Effector memory CD4-positive, alpha-beta T cell (primary cell): Measurements from ENCODE around the gene DYNC2LI1.

ENCODE experiments used
- DNase-seq, 3 donors: peaks; one replicate each; pipeline ENCODE4 v3.0.0-alpha.2; 2020
- H3K27ac ChIP-seq: 2 replicates; pipeline ENCODE4 v1.7.0; 2013; ENCODE audit warnings: mild to moderate bottlenecking, low read length, moderate library complexity; ENCODE audit not compliant: insufficient read depth, poor library complexity, severe bottlenecking
- H3K27me3 ChIP-seq: replicated peaks from 2 replicates; pipeline ENCODE4 v1.7.0; 2013; ENCODE audit warnings: mild to moderate bottlenecking, low read length; ENCODE audit not compliant: insufficient read depth, control insufficient read depth, poor library complexity, severe bottlenecking
- H3K36me3 ChIP-seq: 2 replicates; pipeline ENCODE4 v1.7.0; 2013; ENCODE audit warnings: mild to moderate bottlenecking, low read length, moderate library complexity; ENCODE audit not compliant: control insufficient read depth, insufficient read depth
- H3K4me1 ChIP-seq: 2 replicates; pipeline ENCODE4 v1.7.0; 2013; ENCODE audit warnings: low read length, mild to moderate bottlenecking; ENCODE audit not compliant: control insufficient read depth, insufficient read depth, poor library complexity, severe bottlenecking
- H3K4me3 ChIP-seq: 2 replicates; pipeline ENCODE4 v1.7.0; 2013; ENCODE audit warnings: low read length, low read depth, mild to moderate bottlenecking; ENCODE audit not compliant: insufficient read depth, poor library complexity, severe bottlenecking
- H3K9me3 ChIP-seq: 2 replicates; pipeline ENCODE4 v1.7.0; 2013; ENCODE audit warnings: mild to moderate bottlenecking, low read length, moderate library complexity; ENCODE audit not compliant: control insufficient read depth

The DYNC2LI1 gene

DNA sequence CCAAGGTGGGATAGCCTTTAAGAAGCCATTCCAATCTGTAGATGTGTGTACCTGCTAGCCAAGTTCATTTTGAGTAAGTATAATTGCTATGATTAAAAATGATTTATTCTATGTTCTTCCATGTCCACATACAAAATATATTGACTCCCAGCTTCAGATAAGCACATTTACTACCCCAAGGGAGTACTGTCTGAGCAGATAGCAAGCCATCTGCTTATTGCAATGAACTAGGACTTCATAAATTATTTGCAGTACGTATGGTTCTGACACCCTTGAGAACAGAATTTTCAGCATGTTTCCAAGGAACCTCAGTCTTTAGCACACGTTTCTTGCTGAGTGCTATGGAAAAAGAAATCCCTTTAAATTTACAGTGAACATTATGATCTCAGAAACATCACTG, 36.6 kb downstream of the DYNC2LI1 start:
- Histone ChIP-seq H3K27me3 (no peaks in the 10 kb centered on the region), H3K36me3 (no peaks in the 10 kb centered on the region)

DNA sequence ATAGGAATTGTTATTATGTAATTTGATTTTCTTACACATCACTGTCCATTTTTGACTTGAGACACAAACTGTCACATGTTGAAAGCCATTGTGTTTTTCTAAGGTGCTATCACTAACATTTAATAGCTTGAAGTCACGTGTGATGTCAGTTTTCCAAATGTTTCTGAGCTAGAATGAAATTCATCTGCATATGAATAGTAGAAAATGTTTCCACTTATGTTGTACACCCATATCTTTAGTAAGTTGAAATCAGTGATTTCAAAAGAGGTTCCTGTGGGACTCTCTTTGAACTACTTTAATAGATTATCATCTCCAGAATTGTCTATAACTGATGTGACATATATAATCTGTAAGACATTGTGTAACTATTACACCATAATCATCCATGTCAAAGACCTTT, 37.0 kb downstream of the DYNC2LI1 start:
- Histone ChIP-seq H3K4me1 (no peaks in the 10 kb centered on the region), H3K4me3 (no peak overlapping the region), H3K27me3 (no peaks in the 10 kb centered on the region), H3K9me3 (no peaks in the 10 kb centered on the region), H3K27ac (no peak overlapping the region), H3K36me3 (no peaks in the 10 kb centered on the region)
- no peak for DNase-seq

More for the DNA sequence above, 36.6 kb downstream of the DYNC2LI1 start:
- Histone ChIP-seq H3K27ac (no peak overlapping the region), H3K4me1 (no peaks in the 10 kb centered on the region), H3K9me3 (no peaks in the 10 kb centered on the region), H3K4me3 (no peak overlapping the region)
- no peak for DNase-seq

DNA sequence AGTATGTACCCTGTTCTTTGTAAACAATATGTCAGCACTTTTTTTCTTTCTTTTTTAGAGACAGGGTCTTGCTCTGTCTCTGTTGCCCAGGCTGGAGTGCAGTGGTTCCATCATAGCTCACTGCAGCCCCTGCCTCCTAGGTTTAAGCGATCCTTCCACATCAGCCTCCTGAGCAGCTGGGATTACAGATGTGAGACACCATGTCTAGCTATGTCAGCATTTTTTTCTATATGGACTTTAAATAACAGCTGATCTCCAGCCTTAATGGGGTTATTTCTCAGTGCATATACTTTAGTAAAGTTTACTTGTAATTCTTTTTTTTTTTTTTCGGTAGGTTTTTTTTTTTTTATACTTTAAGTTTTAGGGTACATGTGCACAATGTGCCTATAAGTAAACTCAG, 38.2 kb downstream of the DYNC2LI1 start:
- H3K27me3 ChIP-seq: no peaks in the 10 kb centered on the region
- no peaks in the 10 kb centered on the region for H3K4me1 ChIP-seq
- H3K4me3 ChIP-seq: no peak overlapping the region
- no peaks in the 10 kb centered on the region for H3K36me3 ChIP-seq
- H3K9me3 ChIP-seq: no peaks in the 10 kb centered on the region
- H3K27ac ChIP-seq: no peak overlapping the region
- no peak for DNase-seq

DNA sequence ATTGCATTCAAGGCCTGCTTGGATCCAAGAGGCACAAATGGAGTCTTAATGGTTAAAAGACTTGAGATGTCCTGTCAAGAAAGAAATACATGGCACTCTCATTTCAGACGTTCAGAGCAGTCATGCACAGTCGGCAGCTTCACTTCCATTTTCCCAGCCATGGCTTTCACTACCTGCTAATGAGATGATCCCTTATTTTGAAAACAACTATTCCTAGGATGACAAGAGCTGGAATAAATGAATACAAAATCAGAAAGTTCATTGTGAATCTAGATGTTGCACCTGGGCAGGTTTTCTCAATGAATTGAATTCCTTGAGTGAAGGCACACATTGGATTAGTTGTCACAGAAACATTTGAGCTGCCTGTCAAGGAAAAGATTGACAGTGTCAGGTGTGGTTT, 39.1 kb downstream of the DYNC2LI1 start:
- Histone ChIP-seq H3K4me3 (no peak overlapping the region), H3K36me3 (no peaks in the 10 kb centered on the region), H3K27me3 (no peaks in the 10 kb centered on the region), H3K27ac (no peak overlapping the region), H3K9me3 (no peaks in the 10 kb centered on the region), H3K4me1 (no peaks in the 10 kb centered on the region)
- DNase-seq: no peak

DNA sequence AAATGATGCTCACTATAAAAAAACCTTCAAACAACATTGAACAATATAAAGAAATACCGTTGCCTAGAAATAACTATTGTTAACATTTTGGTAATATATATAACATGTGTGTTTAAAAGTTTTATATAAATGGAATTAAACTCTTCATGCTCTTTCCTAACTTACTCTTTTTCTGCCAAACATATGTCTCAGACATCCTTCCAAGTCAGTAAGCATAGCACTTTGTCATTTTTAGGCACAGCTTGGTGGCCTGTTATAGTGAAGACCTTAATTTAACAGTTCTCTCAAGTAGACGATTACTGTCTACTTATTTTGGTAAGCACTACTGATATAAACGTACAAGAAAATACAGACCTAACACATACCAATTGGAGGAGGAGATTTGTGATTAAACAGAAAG, 40.9 kb downstream of the DYNC2LI1 start:
- no peak overlapping the region for H3K4me3 ChIP-seq
- H3K36me3 ChIP-seq: no peaks in the 10 kb centered on the region
- no peak for DNase-seq
- H3K27me3 ChIP-seq: no peaks in the 10 kb centered on the region
- no peak overlapping the region for H3K27ac ChIP-seq
- H3K4me1 ChIP-seq: no peaks in the 10 kb centered on the region
- H3K9me3 ChIP-seq: no peaks in the 10 kb centered on the region

DNA sequence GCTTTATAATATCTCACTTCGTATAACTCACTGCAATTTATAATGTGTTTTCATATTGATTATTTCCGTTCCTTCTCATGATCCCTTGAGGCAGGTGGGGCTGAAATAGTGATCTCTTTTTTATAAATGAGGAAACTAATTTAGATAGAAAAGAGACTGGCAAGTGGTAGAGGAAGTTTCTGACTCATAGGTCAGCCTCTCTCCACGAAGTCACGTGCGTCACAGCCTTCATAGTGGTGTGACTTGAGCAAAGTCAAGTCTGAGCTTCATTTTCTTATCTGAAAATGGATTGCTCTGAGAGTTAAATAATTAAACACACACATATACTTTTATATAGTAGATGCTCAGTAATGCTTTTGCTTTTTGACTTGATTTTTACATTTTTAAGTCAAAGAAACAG, 44.9 kb downstream of the DYNC2LI1 start:
- Histone ChIP-seq H3K27me3 (no peaks in the 10 kb centered on the region), H3K4me1 (no peaks in the 10 kb centered on the region), H3K4me3 (no peak overlapping the region), H3K36me3 (no peaks in the 10 kb centered on the region), H3K27ac (no peak overlapping the region), H3K9me3 (no peaks in the 10 kb centered on the region)
- no peak for DNase-seq

DNA sequence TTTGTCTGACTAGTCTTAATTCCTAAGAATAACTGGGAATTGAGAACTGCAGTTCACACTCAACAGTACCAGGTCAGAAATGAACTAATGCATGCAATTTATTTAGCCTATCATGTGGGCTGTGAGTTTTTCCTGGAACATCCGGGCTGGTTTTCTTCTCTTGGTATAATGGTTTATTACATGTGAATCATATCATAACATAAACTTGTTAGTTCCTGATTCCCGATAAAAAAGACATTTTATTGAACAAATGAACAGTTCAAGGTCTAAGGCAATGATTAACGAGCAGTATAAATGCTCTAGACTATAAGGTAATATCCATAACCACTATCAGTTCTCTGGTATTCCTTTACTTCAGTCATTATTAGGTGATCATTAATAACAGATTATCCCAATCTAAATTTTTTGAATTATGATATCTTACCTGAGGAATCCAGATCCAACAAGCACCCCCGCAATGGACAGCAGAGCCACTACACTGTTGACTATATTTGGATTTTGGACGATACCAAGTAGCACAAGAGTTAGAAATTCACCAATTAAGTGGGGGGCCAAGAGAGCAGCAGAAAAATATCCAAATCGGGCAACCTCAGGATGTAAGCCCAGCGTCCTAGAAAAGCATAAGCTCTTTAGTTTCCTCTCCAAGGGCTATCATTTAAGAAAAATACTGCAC, 45.8 kb downstream of the DYNC2LI1 start:
- H3K9me3 ChIP-seq: no peaks in the 10 kb centered on the region
- H3K27me3 ChIP-seq: no peaks in the 10 kb centered on the region
- no peak overlapping the region for H3K4me3 ChIP-seq
- no peaks in the 10 kb centered on the region for H3K4me1 ChIP-seq
- no peak for DNase-seq
- H3K27ac ChIP-seq: no peak overlapping the region
- H3K36me3 ChIP-seq: no peaks in the 10 kb centered on the region

DNA sequence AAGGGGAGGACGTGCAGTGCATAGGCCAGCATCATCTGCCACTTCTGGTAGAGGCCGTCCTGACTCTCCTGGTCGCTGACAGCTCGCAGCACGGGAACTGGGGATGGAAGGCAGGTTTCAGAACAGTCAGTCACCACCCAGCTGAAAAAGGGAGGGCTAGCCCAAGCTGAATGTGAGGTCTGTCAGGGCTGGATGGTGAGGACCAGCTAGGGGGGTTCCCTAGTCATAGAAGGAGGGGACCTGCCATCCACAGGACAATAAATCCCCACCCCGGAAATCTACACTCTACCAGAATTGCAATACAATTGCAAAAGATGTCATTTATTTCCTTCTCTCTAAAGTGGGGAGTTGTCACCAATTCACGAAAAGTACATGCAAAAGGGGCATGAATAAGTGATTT, 49.0 kb downstream of the DYNC2LI1 start:
- DNase-seq: no peak
- Histone ChIP-seq H3K4me3 (no peak overlapping the region), H3K9me3 (no peaks in the 10 kb centered on the region), H3K27ac (no peak overlapping the region), H3K36me3 (no peaks in the 10 kb centered on the region), H3K27me3 (no peaks in the 10 kb centered on the region), H3K4me1 (no peaks in the 10 kb centered on the region)

DNA sequence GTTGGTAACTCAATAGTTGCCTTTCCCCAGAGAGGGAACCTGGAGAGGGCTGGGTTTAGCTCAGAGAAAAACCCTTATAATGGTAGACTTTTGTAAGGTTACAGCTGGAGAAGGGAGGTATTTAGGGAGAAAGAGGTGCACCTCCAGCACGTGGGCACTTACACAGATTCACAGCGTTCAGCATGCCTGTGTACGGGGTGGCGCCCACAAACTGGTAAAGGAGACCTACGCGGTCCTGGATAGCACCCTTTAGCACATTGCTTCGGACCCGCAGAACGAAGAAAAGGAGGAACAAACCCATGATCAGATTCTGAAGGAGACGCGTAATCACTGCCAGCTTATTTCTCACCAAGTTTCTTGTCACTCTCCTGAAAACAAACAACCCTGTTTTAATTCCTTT, 49.9 kb downstream of the DYNC2LI1 start:
- DNase-seq: no peak
- Histone ChIP-seq H3K4me1 (no peaks in the 10 kb centered on the region), H3K4me3 (no peak overlapping the region), H3K36me3 (no peaks in the 10 kb centered on the region), H3K9me3 (no peaks in the 10 kb centered on the region), H3K27ac (no peak overlapping the region), H3K27me3 (no peaks in the 10 kb centered on the region)

DNA sequence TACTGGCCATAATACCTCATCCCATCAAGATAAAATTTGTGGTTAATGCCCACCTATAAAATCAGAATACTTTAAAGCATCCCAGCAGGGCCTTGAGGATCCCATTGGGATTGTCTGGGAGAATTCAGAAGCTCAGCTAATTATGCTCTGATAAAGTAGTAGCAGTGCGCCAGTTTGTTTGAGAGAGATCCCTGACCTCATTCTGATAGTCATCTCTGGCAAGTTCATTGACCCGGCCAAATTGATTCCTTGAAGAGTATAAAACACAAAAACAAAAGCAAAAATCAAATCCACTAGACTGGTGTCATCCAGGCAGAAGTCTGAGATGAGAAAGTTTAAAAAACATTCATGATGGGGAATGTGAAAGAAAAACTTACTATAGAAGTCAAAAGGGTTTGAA, 50.7 kb downstream of the DYNC2LI1 start:
- DNase-seq: no peak
- Histone ChIP-seq H3K9me3 (no peaks in the 10 kb centered on the region), H3K4me3 (no peak overlapping the region), H3K4me1 (no peaks in the 10 kb centered on the region), H3K27me3 (no peaks in the 10 kb centered on the region), H3K36me3 (no peaks in the 10 kb centered on the region), H3K27ac (no peak overlapping the region)
